SH-SY5Y (cell line): ENCODE results near the gene FAM151A.

Source experiments
- GATA2 ChIP-seq: IDR thresholded peaks from 2 replicates; pipeline ENCODE4 v1.6.1; 2011; ENCODE audit warnings: mild to moderate bottlenecking, low read depth, low read length
- GATA3 ChIP-seq: IDR thresholded peaks from 2 replicates; pipeline ENCODE4 v1.6.1; 2011; ENCODE audit warnings: low read depth, mild to moderate bottlenecking, low read length, moderate library complexity

- TF ChIP-seq GATA2, result no peak
- no peak for TF ChIP-seq GATA3
Measured at GRCh38 chr1:54619749-54620148, 3.6 kb downstream of the FAM151A start.
